HG02623 (cell line): ENCODE measurements around the gene GPC5.

Source experiments
- ATAC-seq: cut with Tn5 transposase; IDR thresholded peaks from one replicate; pipeline ENCODE4 v1.9.1; 2021; ENCODE audit warnings: moderate library complexity; ENCODE audit not compliant: unreplicated experiment

GPC5 gene

GRCh38 chr13:92103689-92104153 is 705.3 kb downstream of the GPC5 start:
- ATAC-seq: no peak

- no peak for ATAC-seq
Measured at GRCh38 chr13:92122186-92122853, 723.9 kb downstream of the GPC5 start.

- ATAC-seq: no peak
Measured at GRCh38 chr13:92126399-92126798, 728.0 kb downstream of the GPC5 start.

DNA sequence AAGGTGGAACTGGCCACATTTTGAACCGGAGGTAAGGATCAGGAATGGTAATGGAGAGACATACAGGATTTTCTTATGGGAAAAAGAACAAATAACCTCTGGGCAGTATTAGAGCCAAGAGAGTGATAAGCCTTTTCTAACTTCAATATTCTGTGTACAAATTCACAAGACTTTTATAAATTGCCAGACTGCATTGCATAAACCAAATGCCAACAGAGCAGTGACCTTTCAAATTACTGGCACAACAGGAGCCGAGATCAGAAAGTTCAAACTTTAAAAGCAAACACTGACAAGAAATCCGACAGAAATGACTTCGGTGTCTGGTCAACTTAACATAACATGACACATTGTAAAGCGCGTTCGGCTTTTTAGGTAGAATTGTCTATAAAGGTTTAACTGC is 737.1 kb downstream of the GPC5 start:
- ATAC-seq: no peak

- no peak for ATAC-seq
Measured at GRCh38 chr13:92136449-92137155, 738.2 kb downstream of the GPC5 start.

DNA sequence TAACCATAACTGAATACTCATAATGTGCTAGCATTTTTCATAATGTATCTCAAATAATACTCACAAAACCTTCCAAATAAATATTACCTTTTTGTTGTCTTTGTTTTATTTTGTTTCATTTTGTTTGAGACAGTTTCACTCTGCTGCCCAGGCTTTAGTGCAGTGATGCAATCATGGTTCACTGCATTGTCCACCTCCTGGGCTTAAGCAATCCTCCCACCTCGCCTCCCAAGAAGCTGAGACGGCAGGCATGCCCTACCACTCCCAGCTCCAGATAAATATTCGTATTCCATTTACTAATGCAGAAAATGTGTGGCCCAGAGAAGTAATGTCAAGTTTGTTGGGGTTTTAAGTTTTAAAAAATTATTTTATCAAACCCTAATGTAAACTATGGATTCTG is 739.1 kb downstream of the GPC5 start:
- ATAC-seq: no peak

GRCh38 chr13:92143766-92144165 is 745.3 kb downstream of the GPC5 start:
- ATAC-seq: no peak

- ATAC-seq: no peak
Measured at GRCh38 chr13:92150606-92151005, 752.2 kb downstream of the GPC5 start.

GRCh38 chr13:92158346-92158745 is 759.9 kb downstream of the GPC5 start:
- ATAC-seq: no peak

GRCh38 chr13:92164822-92165221 is 766.4 kb downstream of the GPC5 start:
- no peak for ATAC-seq

- ATAC-seq: no peak
Measured at GRCh38 chr13:92172191-92172590, 773.8 kb downstream of the GPC5 start.

GRCh38 chr13:92173254-92173653 is 774.8 kb downstream of the GPC5 start:
- ATAC-seq: no peak

DNA sequence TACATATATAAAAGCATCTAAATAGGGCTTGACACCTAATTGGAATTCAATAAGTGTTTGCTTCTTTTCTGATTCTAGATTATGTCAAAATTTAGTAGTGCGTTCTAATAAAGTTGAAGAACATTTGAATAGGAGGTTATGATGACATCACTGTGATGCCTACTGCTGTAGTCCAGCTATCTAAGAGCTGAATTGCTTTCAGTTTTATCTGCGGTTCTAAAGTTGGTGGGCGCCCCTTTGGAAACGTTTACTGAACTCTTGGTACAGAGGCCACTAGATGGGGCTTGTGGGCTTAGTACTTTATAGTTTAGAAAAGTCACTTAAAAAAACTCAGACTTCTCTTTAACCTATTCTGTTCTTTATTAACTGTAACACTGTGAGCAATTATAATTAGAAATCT is 776.9 kb downstream of the GPC5 start:
- no peak for ATAC-seq

DNA sequence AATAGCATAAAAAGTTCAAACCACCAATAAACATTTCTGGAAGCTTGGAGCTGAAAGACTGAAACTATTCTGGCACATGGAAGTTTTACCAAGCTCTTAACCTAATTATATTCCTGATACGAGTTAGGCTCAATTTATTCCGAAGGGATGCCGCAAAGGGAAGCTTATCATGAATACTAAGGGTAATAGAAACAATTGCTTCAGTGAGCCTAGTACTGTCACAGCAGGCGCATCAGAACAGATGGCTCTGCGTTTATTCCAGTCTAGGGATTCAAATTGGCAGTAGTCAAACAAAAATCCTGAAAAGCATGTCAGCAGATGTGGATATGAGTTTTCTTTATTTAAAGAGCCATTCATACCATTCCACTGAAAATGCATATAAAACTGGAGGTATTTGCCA is 779.5 kb downstream of the GPC5 start:
- ATAC-seq: no peak

- no peak for ATAC-seq
Measured at GRCh38 chr13:92179223-92179622, 780.8 kb downstream of the GPC5 start.

DNA sequence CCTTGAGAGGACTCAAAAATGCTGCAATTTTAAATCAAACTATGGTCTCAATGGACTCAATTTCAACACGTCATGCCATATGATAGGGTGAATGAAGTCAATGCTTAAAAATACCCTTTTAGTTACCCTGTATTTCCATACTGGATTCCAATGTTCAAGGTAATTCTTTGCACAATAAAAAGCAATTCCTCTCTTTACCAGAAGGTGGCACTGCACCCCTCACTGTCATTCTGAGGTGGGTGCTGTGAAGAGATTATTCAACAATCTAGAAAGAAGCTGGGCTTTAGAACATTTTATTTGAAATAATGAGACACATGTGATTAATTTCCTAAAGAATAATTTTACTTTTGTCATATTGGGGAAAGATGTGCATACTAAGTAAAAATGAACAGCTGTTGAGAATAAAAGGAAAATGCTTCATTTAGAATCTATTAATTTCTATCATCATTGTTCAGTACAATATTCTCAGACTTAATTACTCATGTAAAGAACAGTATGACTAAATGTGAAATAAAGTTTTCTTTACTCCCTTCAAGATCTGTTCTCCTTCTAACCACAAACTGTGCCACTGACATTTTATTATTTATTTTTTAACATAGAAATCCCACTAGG is 789.1 kb downstream of the GPC5 start:
- peak; percentile 78 for ATAC-seq

DNA sequence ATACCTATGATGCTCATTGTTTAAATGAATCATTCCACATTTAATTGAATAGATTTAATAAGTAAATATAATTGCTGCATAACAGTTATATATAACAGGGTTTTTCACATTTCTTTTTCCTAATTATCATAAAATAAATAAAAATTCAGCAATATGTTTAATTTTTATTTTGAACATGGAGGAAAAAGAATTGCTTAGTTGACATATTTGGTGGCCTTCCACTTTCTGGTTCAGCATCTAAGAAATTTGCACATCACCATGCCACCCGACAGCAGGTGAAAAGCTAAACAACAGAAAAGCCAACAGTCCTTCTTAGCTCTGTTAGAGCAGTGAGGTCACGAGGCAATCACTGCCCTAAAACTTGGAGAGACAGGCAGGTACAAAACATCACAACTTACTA is 790.2 kb downstream of the GPC5 start:
- no peak for ATAC-seq

- no peak for ATAC-seq
Measured at GRCh38 chr13:92196591-92197256, 798.3 kb downstream of the GPC5 start.

DNA sequence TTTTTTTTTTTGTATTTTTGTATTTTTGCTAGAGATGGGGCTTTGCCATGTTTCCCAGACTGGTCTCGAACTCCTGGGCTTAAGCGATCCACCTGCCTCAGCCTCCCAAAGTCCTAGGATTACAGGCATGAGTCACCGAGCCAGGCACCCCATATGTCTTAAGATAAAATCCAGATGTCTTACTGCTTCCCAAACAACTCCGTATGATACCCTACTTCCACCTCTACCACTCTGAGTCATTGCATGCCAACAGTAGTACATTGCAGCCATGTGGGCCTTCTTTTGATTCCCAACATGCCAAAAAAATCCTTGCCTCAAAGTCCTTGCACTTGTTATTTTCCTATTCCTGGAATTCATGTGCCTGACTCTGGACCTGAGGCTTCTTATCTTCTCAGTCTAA is 799.2 kb downstream of the GPC5 start:
- no peak for ATAC-seq

DNA sequence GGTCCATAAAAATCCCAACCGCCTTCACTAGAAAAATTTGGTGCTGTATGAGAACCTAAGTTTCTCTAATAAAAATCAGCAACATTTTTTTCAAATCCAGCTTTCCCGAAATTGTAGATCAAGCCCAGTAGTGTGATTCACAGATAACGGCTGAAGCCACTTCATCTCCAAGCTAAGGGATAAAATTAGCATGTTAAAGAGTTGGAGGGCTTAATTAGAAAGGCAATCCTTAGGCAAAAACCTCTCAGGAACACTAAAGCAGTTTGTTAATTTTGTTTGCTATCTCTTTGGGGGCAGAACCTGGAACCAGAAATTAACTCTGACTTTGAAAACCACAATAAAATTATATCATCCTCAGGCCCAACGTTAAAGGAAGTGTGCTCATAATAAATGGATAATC is 820.2 kb downstream of the GPC5 start:
- ATAC-seq: no peak

DNA sequence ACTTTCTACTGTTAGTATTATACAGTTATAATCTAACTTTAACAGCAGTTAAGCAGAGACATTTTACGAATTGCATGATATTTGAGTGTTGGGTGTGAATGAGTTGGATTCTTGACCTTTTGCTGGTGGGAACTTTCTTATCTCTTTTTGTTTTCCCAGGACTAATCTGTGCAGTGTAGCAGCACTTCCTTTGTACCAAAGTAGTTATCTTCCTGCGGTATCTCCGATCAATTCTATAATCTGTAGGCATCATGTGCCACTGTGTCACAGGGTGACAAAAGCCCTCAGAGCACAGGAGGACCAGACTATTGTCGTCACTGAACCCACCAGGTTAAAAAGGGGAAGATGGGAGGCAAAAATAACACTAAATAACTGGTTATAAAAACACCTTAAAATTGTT is 823.5 kb downstream of the GPC5 start:
- ATAC-seq: no peak
